Adipocyte (in vitro differentiated cells): ENCODE measurements around the gene LAIR2.
"Not testable (repeated sequence)": the region's sequence is repeated elsewhere in the genome, so short reads cannot be mapped to it uniquely, and the experiment has no call there.

ENCODE experiments used
- DNase-seq: peaks from one replicate; pipeline ENCODE4 v3.0.0-alpha.2; 2015; ENCODE audit warnings: low read depth
- H3K27me3 ChIP-seq: replicated peaks from 2 replicates; pipeline ENCODE4 v1.7.0; 2013; ENCODE audit warnings: mild to moderate bottlenecking, low read length, moderate library complexity; ENCODE audit not compliant: control insufficient read depth, insufficient read depth
- H3K36me3 ChIP-seq: 2 replicates; pipeline ENCODE4 v1.7.0; 2013; ENCODE audit warnings: low read length, mild to moderate bottlenecking, moderate library complexity; ENCODE audit not compliant: control insufficient read depth, insufficient read depth, severe bottlenecking
- H3K4me1 ChIP-seq: 2 replicates; pipeline ENCODE4 v1.7.0; 2013; ENCODE audit warnings: mild to moderate bottlenecking, low read length, moderate library complexity; ENCODE audit not compliant: control insufficient read depth, insufficient read depth
- H3K4me3 ChIP-seq: 2 replicates; pipeline ENCODE4 v1.7.0; 2013; ENCODE audit warnings: mild to moderate bottlenecking, low read length, moderate library complexity
- H3K9ac ChIP-seq: 2 replicates; pipeline ENCODE4 v1.7.0; 2013; ENCODE audit warnings: mild to moderate bottlenecking, low read length, moderate library complexity
- H3K9me3 ChIP-seq: 2 replicates; pipeline ENCODE4 v1.7.0; 2013; ENCODE audit warnings: mild to moderate bottlenecking, low read length, moderate library complexity; ENCODE audit not compliant: control insufficient read depth

The LAIR2 gene

DNA sequence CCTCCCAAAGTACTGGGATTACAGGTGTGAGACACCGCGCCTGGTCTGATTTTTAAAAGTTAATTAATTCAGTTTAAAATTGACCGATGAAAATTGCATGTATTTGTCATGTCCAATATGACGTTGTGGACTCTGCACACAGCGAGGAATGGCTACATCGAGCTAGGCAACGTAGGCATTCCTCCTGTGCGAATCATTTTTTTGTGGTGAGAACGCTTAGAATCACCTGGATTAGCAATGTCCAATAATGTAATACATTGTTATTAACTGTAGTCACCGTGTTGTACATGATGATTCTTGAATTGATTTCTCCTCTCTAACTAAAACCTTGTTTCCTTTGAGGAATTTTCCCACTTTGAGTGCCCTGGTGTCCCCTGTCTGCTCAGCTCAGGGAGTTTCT lies 3.4 kb downstream of the LAIR2 start:
- Histone ChIP-seq H3K4me3 (no peak overlapping the region), H3K4me1 (no peaks in the 10 kb centered on the region), H3K27me3 (no peaks in the 10 kb centered on the region), H3K9me3 (no peaks in the 10 kb centered on the region), H3K9ac (no peak overlapping the region), H3K36me3 (no peaks in the 10 kb centered on the region)
- DNase-seq = no peak

DNA sequence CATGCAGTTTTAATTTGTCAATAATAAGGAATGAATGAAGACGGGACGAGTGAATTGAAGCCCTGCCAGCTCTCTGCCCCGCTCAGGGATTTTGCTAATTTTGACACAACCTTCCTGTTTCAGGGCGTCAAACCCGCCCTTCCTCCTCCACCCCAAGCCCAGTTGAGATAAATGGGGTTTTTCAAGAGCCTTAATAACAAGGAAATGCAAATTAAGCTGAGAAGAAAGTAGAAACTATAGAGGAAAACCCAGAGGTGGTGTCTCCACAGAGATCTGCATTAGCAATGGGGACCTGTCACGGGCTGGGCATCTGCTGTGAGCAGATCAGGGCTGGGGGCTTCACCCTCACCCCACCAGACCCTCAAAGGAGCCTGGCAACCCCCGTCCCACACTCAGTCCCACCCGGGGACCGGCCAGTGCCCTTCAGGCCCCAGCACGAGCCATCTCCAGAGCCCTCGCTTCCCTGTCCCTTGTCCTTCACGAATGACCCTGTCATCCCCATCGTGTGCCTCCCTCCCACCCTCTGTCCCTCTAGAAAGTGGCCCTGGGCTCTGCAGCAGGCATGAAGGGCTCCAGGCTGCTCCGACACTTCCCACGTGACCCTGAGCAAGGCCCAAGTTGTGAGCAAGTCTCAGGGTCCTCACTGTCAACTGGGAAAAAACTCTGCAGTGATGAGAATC lies 4.5 kb downstream of the LAIR2 start:
- H3K9ac ChIP-seq, DNase-seq: not testable (repeated sequence)

DNA sequence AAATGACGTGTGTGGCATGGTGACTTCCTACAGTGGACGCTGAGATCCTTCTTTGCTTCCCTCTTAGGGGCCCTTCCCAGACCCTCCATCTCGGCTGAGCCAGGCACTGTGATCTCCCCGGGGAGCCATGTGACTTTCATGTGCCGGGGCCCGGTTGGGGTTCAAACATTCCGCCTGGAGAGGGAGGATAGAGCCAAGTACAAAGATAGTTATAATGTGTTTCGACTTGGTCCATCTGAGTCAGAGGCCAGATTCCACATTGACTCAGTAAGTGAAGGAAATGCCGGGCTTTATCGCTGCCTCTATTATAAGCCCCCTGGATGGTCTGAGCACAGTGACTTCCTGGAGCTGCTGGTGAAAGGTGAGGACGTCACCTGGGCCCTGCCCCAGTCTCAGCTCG lies 5.2 kb downstream of the LAIR2 start:
- Histone ChIP-seq H3K36me3 (no peaks in the 10 kb centered on the region), H3K9ac (no peak overlapping the region), H3K4me1 (no peaks in the 10 kb centered on the region), H3K27me3 (no peaks in the 10 kb centered on the region), H3K4me3 (no peak overlapping the region), H3K9me3 (no peaks in the 10 kb centered on the region)
- no peak for DNase-seq

More for the DNA sequence above, 4.5 kb downstream of the LAIR2 start:
- H3K4me1 ChIP-seq, H3K27me3 ChIP-seq, H3K36me3 ChIP-seq, H3K4me3 ChIP-seq, H3K9me3 ChIP-seq: not testable (repeated sequence)

DNA sequence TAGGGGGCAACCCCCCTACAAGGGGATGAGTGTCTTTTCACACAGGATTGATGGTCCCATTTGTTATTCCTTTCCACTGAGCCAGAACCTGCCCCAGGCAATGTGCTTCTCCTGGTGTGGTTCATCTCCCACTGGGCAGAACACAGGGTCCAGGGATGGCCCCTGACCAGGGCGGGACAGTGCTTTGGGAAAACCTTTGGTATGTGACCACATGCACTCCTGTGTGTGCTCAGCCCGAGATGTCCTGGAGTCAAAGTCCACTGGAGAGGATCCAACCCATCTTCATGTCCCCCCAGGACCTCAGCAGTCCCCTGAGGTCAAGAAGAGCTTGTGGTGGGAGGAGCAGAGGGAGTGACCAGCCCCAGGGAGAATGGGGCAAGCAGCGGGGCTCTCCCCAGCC lies 5.9 kb downstream of the LAIR2 start:
- H3K4me3 ChIP-seq, DNase-seq, H3K9me3 ChIP-seq, H3K4me1 ChIP-seq, H3K36me3 ChIP-seq, H3K9ac ChIP-seq, H3K27me3 ChIP-seq: not testable (repeated sequence)

DNA sequence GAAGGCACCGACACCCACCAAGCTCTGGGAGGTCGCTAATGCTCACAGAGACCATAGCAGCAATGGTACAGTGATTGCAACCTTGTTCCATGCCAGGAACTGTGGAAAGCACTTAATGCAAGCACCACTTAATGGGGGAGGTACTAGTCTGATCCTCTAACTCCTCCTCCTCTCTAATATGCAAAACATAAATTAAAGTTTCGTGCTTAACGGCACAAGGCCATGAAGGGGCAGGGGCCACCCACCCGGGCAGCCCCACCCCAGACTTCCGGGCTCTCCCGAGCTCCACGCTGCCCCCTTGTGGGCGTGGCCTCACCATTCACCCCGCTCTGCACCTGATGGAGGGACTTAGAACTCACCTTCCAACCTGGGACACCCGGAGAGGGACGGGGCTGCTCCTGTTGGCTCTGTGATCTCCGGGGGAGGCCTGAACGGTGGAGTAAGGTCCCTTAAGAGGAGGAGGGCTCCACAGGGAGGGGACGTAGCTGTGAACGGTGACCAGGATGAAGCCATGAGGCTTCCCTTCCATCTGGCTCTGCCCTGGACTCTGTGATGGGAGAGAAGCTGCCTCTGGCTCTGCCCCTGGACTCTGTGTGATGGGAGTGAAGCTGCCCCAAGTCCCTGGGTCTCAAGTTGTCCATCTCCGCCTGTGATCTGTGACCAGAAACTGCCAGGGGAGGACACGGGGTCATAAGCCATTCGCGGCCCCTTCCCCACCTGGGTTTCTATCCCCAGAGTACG lies 6.7 kb downstream of the LAIR2 start:
- not testable (repeated sequence) for DNase-seq, H3K4me1 ChIP-seq, H3K4me3 ChIP-seq, H3K27me3 ChIP-seq, H3K9ac ChIP-seq, H3K36me3 ChIP-seq, H3K9me3 ChIP-seq

DNA sequence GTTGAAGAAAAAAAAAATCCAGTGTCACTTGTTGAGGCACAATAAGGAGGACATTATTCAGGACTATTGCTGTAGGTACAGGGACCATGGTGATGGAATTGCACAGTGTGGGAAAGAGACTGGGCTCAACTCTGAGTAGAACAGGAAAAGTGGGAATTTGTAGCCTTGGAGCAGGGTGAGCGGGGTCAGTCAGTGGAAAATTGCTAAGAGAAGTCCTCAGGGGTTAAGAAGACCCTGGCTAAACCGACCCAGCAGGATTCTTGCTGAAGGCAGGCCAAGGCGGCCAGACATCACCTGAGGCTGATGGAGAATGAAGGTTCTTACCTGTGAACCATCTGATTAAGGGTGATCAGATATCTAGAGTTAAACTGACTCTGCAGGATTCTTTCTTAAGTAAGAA lies 12.5 kb downstream of the LAIR2 start:
- Histone ChIP-seq H3K4me3 (no peak overlapping the region), H3K36me3 (no peaks in the 10 kb centered on the region), H3K9me3 (no peaks in the 10 kb centered on the region), H3K4me1 (no peaks in the 10 kb centered on the region), H3K27me3 (no peaks in the 10 kb centered on the region), H3K9ac (no peak overlapping the region)
- DNase-seq = no peak

DNA sequence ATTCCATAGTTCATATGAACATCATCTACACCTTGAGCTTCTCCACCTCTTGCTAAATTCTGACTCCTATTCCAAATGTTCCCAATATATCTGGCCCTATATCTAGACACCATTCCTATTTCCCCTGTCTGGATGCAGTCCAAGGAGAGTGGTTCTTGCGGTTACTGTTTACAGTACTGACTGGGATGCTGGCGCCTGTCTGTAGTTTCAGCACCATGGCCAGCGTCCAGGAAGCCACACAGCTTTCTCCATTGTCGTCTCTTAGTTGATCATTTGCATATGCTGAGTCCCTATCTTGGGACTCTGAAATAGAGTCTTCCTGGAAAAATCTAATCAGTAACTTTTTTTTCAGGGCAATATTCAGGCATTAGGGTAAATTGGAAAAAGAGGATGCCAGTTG lies 14.9 kb downstream of the LAIR2 start:
- no peaks in the 10 kb centered on the region for H3K9me3 ChIP-seq
- DNase-seq = peak; percentile 52
- H3K9ac ChIP-seq = no peak overlapping the region
- H3K36me3 ChIP-seq = no peaks in the 10 kb centered on the region
- H3K4me1 ChIP-seq = no peaks in the 10 kb centered on the region
- H3K4me3 ChIP-seq = no peak overlapping the region
- no peaks in the 10 kb centered on the region for H3K27me3 ChIP-seq

DNA sequence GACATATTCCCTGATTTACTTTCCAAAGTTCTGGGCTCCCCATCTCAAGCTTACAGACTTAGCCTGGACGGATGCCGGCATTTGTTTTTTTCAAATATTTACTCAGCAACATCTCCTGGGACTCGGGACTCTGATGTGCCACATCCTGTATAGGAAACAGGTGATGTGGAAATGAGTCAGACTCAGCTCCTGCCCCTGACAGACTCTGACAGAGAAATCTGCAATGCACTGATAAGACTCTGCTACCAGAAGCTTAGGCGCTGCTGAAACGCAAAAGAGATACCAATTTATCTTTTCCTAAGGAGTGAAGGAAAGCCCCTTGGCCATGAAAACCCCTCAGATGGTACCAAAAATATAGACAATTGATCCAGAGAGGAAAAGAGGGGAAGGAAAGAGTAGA lies 16.2 kb downstream of the LAIR2 start:
- Histone ChIP-seq H3K27me3 (no peaks in the 10 kb centered on the region), H3K4me3 (no peak overlapping the region), H3K9ac (no peak overlapping the region), H3K36me3 (no peaks in the 10 kb centered on the region), H3K9me3 (no peaks in the 10 kb centered on the region), H3K4me1 (no peaks in the 10 kb centered on the region)
- no peak for DNase-seq

DNA sequence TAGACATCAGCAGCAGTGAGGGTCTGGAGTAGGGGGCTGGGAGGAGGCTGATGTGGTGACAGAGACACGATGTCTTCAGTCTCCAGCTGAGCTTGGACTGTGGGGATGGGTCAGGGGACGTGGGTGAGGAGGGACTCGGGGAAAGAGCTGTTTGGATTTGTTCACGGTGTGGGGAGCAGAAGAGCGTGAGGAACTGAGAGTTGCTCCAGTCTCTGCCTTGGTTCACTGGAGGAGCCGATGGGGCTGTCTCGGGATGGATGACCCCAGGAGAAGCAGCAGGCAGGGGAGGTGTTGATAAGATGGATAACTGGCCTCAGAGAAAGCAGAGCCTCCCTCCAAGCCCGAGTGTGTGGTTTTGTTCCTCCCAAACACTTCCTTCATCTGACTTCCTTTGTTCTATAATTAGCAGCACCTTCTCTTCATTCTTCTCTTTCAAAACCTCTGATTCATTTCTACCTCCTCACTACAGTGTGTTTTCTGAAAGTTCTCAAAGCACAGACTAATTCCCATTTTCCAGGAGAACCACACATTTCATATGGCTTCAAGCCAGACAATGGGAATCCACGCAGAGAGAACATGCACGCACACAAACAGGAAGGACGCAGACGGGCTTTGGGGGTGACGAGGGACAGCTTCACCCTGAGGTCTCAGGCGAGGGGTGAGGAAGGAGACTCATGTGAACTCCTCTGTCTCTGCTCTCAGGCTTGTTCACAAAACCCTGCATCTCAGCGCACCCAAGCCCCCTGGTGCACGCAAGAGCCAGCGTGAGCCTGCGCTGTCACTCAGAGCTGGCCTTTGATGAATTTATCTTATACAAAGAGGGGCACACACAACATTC lies 18.6 kb downstream of the LAIR2 start:
- Histone ChIP-seq H3K36me3 (no peaks in the 10 kb centered on the region), H3K27me3 (no peaks in the 10 kb centered on the region), H3K4me1 (no peaks in the 10 kb centered on the region), H3K9me3 (no peaks in the 10 kb centered on the region), H3K4me3 (no peak overlapping the region), H3K9ac (no peak overlapping the region)
- DNase-seq = no peak

DNA sequence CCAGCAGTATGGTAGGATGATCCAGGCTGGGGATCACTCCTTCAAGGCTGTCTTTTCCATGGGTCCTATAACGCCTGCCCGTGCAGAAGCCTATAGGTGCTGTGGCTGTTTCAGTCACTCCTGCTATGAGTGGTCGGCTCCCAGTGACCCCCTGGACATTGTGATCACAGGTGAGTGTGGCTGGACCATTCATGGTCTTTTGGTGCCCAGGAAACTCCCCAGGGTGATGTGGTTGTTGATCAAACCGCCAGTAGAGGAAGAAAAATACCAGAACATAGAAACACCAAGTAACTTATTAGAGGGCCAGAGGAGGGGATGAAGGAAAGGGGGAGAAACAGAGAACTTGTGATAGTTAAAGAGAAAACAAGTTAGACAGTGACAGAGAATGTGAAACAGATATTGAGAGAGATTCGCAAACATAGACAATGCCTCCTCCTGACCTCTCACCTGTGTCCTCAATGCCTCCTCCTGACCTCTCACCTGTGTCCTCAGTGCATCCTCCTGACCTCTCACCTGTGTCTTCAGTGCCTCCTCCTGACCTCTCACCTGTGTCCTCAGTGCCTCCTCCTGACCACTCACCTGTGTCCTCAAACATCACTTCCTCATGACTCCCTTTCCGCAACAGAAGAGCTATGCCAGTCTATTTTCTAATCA lies 19.4 kb downstream of the LAIR2 start:
- Histone ChIP-seq H3K4me3 (no peak overlapping the region), H3K27me3 (no peaks in the 10 kb centered on the region), H3K9ac (no peak overlapping the region), H3K9me3 (no peaks in the 10 kb centered on the region), H3K36me3 (no peaks in the 10 kb centered on the region), H3K4me1 (no peaks in the 10 kb centered on the region)
- no peak for DNase-seq

DNA sequence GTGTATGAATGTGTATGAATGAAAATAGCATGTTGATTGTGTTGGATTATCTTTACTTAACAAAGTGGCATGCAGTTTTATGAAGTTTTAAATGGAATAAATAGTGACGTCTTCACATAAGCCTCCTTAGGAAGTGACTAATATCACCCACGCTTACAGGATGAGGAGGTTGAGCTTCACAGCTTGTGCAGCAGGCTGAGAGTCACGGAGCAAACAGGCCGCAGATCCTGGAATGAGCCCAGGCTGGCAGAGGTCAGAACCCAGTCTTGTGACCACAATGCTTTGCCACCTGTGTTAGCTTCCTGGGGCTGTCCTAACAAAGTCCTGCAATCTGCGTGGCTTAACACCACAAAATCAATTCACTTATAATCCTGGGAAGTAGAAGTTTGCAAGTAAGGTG lies 20.8 kb downstream of the LAIR2 start:
- Histone ChIP-seq H3K9ac (no peak overlapping the region), H3K9me3 (no peaks in the 10 kb centered on the region), H3K4me3 (no peak overlapping the region), H3K4me1 (no peaks in the 10 kb centered on the region), H3K36me3 (no peaks in the 10 kb centered on the region), H3K27me3 (no peaks in the 10 kb centered on the region)
- DNase-seq = peak; percentile 2
